Measurements from ENCODE around the gene HBEGF.

Gene HBEGF

DNA sequence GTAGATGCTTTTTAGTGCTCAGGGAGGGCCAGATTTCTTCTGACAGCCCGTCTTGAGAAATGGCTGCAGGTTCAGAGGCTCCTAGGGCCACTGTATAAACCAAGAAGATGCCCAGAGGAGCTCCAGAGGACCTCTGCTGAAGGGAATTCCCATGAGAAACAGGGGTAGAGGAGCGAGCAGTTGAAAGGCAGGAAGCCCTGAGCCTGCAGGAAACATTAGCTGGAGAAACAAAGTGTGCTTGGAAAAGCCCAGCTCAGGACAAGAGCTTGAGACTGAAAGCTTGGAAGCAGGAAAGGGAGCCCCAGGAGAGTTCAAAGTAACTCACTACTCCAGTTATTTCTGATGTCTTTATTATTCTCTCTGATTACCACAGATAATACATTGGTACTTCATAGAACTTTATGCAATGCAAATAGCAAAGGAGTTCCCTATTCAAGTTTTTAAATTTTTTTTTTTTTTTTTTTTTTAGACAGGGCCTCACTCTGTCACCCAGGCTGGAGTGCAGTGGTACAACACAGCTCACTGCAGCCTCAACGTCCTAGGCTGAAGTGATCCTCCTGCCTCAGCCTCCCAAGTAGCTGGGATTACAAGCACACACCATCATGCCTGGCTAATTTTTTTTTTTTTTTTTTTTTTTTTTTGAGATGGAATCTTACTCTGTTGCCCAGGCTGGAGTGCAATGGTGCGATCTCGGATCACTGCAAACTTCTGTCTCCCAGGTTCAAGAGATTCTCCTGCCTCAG is 16.5 kb downstream of the HBEGF start:
- H3K27me3 ChIP-seq (ENCODE audit: insufficient read depth, poor library complexity, severe bottlenecking), result no peaks in the 10 kb centered on the region
- DNase-seq (ENCODE audit: low read depth in 1 of 2, low spot score in 1 of 2), result no peak
- TF ChIP-seq SPI1 (IDR thresholded peaks at IDR 0.05; ENCODE audit: borderline replicate concordance, low read depth) (no peak), GABPA (IDR thresholded peaks at IDR 0.05; ENCODE audit: low read depth) (no peak), POLR2AphosphoS5 (IDR thresholded peaks at IDR 0.05; ENCODE audit: low read depth) (no peak), REST (IDR thresholded peaks at IDR 0.05; ENCODE audit: insufficient replicate concordance, low read depth) (no peak)
- TF ChIP-seq, protein P1, sequence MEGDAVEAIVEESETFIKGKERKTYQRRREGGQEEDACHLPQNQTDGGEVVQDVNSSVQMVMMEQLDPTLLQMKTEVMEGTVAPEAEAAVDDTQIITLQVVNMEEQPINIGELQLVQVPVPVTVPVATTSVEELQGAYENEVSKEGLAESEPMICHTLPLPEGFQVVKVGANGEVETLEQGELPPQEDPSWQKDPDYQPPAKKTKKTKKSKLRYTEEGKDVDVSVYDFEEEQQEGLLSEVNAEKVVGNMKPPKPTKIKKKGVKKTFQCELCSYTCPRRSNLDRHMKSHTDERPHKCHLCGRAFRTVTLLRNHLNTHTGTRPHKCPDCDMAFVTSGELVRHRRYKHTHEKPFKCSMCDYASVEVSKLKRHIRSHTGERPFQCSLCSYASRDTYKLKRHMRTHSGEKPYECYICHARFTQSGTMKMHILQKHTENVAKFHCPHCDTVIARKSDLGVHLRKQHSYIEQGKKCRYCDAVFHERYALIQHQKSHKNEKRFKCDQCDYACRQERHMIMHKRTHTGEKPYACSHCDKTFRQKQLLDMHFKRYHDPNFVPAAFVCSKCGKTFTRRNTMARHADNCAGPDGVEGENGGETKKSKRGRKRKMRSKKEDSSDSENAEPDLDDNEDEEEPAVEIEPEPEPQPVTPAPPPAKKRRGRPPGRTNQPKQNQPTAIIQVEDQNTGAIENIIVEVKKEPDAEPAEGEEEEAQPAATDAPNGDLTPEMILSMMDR (IDR thresholded peaks at IDR 0.05; ENCODE audit: insufficient read depth, low read length), result no peak
- no peak overlapping the region for H3K27ac ChIP-seq (replicated peaks)
- H3K4me3 ChIP-seq (replicated peaks; ENCODE audit: insufficient read depth, low read length), result no peak overlapping the region

- H3K4me3 ChIP-seq (replicated peaks; ENCODE audit: insufficient read depth, low read length), result no peak overlapping the region
- H3K27ac ChIP-seq (replicated peaks), result no peak overlapping the region
- no peak for TF ChIP-seq POLR2AphosphoS5 (IDR thresholded peaks at IDR 0.05; ENCODE audit: low read depth)
- TF ChIP-seq, protein P1 (IDR thresholded peaks at IDR 0.05; ENCODE audit: insufficient read depth, low read length), result no peak
- no peak for TF ChIP-seq GABPA (IDR thresholded peaks at IDR 0.05; ENCODE audit: low read depth)
- TF ChIP-seq REST (IDR thresholded peaks at IDR 0.05; ENCODE audit: insufficient replicate concordance, low read depth), result no peak
- TF ChIP-seq SPI1 (IDR thresholded peaks at IDR 0.05; ENCODE audit: borderline replicate concordance, low read depth), result no peak
- H3K27me3 ChIP-seq (ENCODE audit: insufficient read depth, poor library complexity, severe bottlenecking), result no peaks in the 10 kb centered on the region
- no peak for DNase-seq (ENCODE audit: low read depth in 1 of 2, low spot score in 1 of 2)
Measured at GRCh38 chr5:140328036-140328764, 18.2 kb downstream of the HBEGF start.

DNA sequence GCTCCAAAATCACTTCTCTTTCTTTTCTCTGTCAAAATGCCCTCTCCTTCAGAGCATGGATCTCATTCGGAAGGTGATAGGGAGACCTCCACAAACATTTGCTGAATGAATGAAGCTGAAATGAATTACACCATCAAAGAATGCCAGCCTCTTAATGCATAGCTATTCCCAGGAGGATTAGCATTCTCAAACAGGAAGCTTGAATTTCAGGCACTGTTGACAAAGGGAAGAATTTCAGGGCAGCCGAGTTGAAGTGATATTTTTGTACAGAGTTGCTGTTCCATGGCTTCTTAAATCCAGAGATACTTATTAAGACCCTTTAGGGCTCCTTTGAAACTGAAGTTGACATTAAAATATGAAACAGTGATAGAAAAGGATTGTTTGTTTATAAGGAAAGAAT is 18.8 kb downstream of the HBEGF start:
- H3K4me3 ChIP-seq (replicated peaks; ENCODE audit: insufficient read depth, low read length), result no peak overlapping the region
- TF ChIP-seq GABPA (IDR thresholded peaks at IDR 0.05; ENCODE audit: low read depth) (no peak), REST (IDR thresholded peaks at IDR 0.05; ENCODE audit: insufficient replicate concordance, low read depth) (no peak), POLR2AphosphoS5 (IDR thresholded peaks at IDR 0.05; ENCODE audit: low read depth) (no peak), SPI1 (IDR thresholded peaks at IDR 0.05; ENCODE audit: borderline replicate concordance, low read depth) (no peak)
- TF ChIP-seq, protein P1 (IDR thresholded peaks at IDR 0.05; ENCODE audit: insufficient read depth, low read length), result no peak
- no peaks in the 10 kb centered on the region for H3K27me3 ChIP-seq (ENCODE audit: insufficient read depth, poor library complexity, severe bottlenecking)
- no peak overlapping the region for H3K27ac ChIP-seq (replicated peaks)
- DNase-seq (ENCODE audit: low read depth in 1 of 2, low spot score in 1 of 2), result no peak

Measured in HL-60 (cell line).